Inferior parietal cortex (tissue), 1 donor: ENCODE results near the gene KLHL40.
"Not testable (repeated sequence)": the region's sequence is repeated elsewhere in the genome, so short reads cannot be mapped to it uniquely, and the experiment has no call there.

Experiments used
- DNase-seq: peaks from one replicate; pipeline ENCODE4 v3.0.0-alpha.2; 2016; ENCODE audit errors: extremely low spot score

KLHL40 gene

DNA sequence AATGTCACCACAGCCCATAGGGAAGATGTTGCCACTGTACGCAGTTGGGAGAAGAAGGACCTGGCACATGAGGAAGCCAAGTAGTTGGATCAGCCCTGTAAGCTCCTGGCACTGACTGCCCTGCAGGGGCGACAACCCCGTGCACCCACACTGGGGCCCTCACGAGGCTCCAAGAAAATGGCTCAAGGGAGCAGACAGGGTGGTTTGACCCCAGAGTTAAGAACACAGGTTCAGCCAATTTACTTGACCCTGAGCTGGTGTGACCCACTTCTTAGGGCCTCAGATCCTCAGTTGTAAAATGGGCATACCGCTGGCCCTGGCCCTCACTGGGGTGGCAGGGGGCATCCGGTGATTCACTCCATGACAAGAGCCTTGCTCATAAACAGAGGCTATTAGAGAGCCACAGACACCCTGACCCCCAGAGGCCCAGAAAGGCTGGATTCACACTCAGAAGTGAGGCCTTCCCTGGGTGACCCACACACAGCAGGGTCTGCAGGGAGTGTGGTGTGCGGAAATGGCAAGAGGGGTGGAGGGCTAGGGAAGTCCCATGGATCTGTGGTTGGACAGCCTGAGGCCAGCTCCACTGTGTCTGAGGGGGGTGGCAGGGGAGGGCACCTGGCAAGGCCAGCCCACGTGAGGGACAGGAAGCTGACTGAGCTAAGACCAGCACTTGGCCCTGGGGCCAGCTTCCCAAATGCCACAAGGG lies 19.0 kb downstream of the KLHL40 start:
- DNase-seq = no peak

DNA sequence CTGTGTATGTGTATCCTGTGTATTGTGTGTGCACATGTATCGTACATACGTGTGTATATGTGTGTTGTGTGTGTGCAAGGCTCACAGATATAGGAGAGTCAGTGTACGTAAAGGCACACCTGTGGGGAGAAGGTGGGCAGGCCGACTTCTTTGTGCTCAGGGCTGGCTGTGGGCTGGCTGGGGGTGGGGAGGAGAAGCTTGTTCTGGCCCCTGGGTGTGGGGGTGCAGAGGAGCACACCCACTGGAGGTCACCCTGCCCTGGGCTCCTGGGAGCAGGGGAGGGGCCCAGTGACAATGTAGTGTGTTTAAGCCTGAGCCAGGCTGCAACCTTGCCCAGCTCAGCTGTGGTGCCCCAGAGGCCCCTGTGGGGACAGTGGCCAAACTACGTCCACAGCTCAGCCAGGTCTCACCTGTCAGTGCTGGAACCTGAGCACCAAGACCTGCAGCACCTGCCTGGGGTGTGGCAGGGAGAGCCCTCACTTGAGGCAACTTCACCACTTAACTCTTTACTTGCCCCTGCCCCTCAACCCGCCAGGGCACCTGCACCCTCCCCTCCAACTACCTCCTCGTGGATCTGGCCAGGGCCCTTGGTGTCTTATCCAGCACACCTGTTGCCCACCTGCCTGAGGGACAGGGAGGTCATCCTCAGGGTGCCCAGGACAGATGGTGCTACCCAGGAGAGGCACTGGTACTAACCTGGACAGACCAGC lies 19.9 kb downstream of the KLHL40 start:
- no peak for DNase-seq

DNA sequence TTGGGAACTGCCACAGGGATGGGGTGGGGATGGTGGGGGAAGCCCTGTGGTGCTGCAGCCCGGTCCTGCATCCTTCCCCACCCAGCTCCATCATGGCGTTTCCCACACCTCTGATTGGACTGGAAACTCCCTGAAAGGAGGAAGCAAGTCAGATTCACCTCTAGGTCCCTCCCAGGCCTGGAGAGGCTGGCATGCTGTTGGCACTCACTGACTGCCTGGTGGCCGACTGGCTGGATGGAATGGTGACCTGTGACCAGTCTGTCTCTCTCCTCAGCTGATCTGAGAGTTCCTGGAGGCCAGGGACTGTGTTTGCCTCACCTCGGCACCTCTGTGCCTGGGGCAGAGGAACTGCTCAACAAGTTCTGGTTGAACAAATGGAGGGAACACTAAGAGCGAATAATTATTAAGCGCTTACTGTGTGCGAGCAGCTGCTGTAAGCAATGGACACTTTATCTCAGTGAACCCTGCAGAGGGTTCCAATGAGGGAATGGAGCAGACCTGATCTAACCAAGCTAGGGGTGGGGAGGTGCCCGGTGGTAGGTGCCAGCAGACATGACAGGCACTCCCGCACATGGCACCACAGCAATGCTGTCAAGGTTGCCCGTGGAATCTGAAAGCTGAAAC lies 20.7 kb downstream of the KLHL40 start:
- DNase-seq = no peak

DNA sequence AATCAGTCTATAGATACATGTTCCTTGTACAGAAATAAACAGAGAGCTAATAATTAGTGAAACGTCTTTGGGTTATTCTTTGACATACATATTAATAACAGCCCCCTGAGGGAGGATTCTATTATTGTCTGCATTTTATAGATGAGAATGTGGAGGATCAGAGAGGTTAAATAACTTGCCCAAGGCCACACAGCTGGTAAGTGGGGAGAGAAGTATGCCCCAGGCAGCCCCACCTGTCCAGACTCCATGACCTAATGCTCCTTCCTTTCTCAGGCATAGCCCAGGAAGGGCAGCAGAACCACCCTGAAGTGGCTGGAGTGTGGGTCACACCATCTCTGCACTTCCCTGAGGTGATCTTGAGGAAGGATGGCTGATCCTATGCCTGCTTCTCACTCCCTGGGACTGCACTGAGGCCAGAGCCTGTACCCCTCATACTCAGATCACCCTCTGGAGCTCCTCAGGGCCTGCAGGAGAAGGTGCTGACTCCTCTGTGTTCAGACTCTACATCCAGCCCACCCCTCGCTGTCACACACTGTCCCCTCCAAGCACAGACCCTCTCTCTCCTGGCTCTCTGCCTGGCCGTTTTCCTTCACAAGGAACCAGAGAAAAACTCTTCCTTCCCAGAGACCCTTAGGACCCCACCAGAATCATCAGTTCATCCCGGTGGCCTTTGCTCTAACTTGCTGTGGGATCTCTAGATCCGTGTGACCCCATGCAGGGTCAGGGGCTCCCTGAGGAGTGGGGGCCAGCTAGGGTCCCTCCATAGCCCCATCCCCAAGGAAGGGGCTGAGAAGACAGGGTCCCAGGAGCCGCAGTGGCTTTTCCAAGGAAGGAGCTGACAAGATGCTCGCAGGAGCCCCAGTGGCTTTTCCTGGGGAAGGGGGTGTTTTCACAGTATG lies 21.6 kb downstream of the KLHL40 start:
- DNase-seq = no peak

DNA sequence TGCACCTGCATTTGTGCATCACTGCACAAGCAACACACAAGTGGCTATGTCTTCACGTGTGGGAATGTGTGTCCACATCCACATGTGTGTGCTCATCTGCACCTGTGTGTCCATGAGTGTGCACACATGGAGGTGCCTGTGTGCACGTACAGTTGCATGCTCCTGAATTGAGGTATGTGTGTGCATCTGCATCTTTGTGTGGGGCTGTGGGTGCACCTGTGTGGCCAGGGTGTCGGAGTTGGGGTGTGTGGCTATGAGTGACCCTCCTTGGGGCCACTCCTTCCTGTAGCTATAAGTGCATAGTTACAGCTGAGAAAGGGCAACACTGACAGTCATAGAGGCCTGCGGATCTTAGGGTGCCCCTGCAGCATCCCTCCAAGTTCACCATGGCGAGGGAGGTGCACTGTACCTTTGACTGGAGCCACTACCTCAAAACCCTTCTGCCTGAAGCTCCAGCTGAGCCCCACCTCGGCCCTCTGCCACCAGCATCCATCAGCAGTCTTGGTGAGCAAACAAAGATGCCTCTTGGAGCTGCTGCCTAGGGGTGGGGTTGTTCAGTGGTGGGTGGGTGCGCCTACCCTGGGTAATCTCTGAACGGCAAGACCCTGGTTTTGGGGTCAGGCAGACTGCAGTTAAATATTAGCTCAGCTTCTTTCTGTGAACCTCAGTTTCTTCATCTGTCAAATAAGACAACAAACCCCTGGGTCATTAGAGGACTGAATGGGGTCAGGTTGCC lies 22.5 kb downstream of the KLHL40 start:
- DNase-seq = no peak

DNA sequence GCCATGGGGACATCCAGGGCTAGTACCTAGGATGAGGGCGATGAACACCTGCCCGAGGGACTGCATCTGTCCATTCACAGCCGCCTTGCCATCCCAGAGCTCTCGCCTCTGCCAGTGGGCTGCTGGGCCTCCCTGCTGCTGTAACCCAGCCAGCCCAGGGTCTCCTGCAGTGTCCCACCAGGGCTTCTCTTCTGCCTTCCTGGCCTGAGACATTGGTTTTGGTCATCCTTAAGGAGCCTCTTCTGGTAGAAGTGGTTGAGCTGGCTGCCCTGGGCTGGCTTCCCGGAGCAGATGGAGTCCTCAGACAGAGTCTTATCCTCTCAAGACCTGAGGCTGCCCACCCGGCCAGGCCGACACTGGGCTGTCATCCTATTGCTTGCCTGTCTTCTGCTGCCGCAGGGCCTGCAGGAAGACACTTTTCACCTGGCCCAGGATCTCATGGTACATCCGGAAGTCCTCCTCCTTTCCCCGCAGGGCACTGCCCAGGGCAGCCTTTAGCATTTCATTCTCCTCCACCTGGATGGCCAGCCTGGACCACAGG lies 23.3 kb downstream of the KLHL40 start:
- no peak for DNase-seq

DNA sequence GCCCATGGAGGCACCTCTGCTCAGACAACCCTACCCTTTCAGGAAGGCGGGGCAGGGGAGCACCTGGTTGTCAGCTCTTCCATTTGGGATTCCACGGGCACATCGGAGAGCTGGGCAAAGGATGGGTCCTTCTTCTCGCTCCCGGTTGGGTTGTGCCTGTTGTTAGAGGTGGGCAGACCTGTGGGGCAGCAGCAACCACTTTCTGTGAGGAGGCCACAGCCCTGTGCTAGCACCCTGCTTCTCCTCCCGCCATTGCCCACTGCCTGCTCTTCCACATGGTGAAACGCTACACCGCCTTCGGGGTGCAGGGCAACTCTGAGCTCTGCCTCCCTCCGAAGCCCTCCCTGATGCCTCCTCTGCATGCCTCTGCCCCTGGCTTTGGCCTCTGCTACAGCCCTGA lies 24.3 kb downstream of the KLHL40 start:
- DNase-seq = no peak

DNA sequence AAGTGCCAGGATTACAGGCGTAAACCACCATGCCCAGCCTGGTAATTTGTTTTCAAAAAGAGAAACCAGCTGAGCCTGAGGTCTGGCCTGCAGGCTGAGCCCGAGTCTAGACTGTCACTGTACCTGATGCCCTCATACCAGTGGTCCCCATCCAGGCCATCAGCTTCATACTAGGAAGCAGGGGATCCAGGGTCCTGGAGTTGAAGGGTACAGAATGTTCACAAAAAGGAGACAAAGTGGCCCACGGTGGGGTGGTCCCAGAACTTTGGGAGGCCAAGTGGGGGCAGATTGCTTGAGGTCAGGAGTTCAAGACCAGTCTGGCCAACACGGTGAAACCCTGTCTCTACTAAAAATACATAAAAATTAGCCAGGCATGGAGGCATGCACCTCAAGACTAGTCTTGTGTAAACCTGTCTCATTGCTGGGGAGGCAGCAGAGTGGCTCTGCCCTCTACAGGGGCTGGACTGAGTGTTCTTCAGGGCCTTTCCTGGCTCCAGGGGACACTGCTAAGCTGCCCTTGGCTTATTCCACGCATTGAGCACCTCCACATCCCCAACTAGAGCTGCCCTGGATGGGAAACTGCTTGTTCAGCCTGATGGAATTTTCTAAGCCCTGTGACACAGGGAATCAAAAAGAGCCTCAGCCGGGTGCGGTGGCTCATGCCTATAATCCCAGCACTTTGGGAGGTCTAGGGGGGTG lies 25.1 kb downstream of the KLHL40 start:
- DNase-seq = no peak

DNA sequence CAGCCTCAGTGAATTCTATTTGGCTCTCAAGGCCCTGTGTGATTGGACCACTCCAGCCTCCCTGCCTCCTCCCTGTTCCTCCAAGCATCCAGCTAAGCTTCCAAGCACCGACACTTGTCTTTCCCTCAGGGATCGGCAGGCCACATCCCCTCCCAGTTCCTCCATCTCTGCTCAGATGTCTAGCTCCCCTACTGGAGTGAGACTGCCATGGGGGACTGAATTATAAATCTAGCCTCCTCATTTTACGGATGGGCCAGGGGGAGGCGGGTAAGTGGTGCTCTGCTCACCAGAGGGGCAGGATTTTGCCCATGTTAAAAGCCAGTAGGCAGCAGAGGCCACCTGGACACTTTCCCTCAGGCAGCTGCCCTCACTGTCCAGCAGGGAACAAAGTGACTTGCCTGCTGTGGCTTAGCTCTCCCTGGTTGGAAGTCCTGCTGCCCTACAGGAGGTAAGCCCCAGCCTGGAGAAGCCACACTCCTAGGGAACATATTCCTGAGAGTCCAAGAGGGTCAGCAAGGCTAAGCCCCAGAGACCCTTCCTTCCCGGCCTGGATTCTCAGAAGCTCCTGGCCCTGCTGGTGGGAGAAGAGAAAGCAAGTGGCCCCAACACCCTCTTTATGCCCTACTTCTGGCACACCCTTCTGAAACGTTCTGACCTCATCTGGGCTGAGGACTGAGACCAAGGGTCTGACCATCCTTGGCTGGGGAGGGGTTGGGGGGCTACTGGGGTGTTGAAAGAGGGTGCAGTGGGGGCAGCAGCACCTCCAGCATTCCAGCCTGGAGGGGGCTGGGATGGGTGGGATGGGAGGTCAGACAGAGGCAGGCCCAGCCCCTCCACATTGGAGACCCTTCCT lies 26.4 kb downstream of the KLHL40 start:
- no peak for DNase-seq

DNA sequence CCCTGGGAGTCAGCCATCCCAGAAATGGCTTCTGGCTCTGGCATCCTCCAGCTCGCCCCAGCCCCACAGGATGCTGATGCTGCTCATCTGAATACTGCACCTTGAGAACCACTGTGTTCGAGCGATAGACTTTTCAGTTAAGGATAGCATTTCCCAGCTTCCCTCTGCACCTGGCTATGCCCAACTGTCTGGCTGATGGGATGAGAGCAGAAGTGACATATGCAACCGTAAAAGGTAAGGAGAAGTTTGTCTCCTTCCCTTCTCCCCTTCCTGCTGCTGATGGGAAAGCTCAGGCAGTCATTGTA lies 27.0 kb downstream of the KLHL40 start:
- no peak for DNase-seq

DNA sequence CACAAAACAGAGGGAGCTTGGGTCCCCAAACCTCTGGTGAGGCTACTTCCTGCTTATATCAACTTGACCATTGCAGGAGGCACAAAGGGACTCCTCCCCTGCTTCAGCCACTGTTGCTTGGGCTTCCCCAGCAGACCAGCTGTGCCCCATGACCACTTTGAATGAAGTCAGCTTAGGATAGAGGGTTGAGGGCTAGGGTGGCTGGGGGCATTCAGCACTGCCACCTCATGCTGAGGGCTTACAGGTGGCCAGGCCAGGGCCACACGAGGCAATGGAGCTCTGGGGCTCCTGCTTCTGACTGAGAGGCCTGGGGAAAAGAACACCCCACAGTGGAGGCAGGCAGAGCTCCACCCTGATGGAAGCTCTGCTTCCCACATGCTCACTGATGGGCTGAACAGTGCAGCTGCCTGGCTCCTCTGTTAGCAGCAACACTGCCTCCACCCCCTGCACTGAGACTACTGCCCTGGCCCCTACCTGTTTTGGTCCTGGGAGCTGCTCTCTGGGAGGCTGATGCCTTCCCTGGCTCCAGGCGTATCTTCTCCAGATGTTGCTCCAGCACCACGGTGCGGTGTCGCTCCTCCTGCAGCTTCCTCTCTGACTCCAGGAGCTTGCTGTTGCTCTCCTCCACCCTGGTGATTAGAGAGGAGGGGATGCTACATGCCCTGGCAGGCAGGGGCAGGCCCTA lies 27.5 kb downstream of the KLHL40 start:
- DNase-seq = no peak

DNA sequence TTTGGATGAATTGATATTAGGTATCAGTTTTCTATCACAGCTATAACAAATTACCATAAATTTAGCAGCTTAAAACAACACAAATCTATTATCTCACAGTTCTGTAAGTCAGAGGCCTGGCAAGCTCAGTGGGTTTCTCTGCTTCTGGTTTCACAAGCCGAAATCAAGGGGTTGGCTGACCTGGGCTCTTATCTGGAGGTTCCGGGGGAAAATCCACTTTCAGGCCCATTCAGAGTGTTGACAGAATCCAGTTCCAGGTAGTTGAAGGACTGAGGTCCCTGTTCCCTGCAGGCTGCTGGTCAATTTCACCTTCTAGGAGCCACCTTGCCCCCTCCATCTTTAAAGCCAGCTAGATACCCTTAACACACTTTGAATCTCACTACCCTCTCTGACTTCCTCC lies 28.4 kb downstream of the KLHL40 start:
- DNase-seq = no peak

DNA sequence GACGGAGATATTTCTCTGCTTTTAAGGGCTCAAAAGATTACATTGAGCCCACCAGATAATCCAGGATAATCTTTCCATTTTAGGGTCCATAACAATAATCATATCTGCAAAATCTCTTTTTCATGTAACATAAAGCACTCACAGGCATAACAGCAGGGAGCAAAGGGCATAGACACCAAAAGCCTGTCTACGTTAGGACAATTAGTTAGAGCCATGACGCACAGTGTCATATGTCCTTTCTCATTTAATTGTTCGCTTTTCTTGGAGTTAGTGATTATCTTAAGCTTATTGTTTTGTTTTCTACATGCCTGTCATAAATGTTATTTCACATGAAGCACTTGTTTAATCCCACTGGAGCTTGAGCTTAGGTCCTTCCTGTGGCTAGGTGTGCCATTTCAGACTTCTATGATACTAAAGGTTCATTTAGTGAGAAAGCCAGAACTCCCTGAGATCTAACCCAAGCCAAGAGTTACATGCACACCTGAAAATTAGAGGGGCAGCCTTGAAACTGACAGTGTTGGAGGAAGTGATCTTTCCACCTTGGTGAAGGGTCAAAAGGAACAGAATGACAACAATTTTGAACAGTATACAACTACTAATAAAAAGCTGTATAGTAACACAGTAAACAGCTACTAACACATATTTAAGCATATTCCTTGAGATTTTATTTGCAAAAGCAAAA lies 29.0 kb downstream of the KLHL40 start:
- no peak for DNase-seq

DNA sequence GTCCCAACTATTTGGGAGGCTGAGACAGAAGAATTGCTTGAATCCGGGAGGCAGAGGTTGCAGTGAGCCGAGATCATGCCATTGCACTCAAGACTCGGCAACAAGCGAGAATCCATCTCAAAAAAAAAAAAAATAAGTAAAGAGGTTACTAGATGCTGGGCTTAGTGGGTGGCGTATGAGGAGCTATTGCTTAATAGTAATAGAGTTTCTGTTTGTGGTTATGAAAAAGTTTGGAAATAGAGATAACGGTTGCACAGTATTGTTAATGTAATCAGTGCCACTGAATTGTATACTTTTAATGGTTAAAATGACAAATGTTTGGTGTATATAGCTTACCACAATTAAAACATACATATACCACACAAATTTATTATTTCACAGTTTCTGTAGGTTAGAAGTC lies 32.0 kb downstream of the KLHL40 start:
- no peak for DNase-seq

DNA sequence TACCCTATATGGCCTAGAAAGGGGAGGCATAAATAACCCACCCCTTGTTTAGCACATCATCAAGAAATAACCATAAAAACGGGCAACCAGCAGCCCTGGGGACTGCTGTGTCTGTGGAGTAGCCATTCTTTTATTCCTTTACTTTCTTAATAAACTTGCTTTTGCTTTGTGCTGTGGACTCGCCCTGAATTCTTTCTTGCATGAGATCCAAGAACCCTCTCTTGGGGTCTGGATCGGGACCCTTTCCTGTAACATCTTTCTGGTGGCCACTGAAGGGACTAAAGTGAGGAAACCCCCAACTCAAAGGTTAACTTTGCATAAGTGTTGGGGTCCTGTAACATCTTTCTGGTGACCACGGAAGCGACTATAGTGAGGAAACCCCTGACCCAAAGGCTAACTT lies 33.0 kb downstream of the KLHL40 start:
- no peak for DNase-seq

DNA sequence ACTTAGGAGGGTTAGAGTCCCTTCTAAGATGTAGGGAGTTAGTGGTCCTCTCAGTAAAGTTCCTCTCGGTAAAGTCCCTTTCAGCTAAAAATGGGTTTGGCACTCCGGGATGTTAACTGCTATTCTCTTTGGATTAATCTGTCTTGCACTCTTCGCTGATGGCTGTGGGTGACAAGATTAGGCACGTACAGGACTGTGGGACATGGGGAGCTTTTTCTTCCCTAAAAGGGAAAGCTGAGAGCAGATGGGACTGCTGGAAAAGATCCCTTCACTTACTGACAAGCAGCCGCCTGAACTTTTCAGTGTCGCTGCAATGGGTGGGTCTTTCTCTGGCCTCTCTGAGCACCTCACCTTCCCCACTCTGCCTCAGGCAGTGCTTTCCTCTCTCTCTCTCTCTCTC lies 33.7 kb downstream of the KLHL40 start:
- no peak for DNase-seq

DNA sequence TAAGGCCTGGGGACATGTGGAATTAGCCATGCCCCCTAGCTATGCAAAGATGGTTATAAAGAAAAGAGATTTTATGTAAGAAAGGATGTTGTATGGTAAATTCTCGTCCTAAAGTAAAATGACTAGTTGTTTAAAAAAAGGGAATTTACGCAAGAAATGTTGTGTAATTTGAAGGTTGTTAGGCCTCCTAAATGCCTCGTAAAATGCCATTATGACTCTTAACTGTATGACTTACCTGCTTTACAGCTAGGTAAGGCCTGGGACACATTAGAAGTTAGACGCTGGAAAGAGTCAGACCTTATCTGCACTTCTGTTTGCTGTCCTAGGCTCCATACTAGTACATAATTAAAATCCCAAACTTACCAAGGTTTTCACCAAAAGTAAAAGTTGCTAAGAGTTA lies 34.8 kb downstream of the KLHL40 start:
- DNase-seq = no peak

DNA sequence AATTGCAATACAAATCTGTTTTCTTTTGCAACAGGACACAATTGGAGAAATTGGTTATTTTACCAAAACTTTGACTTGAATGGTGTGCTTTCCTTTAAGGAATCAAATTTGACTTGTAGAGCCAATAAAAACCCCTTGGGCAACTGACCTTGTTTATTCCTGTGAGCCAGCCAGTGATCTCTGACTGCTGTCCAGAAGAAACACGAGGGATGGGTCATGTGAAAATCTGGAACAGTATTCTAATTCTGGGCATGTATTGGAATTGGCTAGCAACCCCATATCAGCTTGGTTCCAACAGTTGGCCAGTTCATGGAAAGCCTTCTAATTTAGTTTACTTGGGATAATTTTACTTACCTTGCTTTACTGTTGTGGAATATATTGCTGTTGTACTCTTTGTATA lies 36.4 kb downstream of the KLHL40 start:
- DNase-seq = peak; percentile 86

DNA sequence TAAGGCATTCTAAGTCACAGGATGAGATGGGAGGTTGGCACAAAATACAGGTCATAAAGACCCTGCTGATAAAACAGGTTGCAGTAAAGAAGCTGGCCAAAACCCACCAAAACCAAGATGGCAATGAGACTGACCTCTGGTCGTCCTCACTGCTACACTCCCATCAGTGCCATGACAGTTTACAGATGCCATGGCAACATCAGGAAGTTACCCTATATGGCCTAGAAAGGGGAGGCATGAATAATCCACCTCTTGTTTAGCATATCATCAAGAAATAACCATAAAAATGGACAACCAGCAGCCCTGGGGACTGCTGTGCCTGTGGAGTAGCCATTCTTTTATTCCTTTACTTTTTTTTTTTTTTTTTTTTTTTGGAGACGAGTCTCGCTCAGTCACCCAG lies 37.1 kb downstream of the KLHL40 start:
- not testable (repeated sequence) for DNase-seq
